ENCODE data around the gene DST.

DST gene

DNA sequence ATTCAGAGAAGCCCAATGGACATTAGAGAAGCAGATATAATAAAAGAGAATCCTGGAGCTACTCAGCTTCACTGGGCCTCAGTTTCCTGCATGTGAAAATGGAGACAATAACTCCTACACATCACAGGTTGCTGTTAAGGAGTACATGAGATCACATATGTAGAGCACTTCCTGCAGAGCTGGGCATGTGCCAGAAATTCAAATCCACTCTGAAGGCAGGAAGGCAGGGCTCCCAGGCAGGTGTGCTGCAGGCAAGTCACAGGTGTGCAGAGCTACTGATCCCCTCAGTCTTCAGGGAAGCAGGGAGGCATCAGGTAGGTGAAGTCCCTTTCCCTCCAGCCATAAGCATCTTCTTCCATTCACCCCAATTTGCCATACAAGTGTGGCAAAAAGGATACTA lies 48.0 kb downstream of the DST start:
- Histone ChIP-seq H3K27me3 (replicated peaks) (no peaks in the 10 kb centered on the region), H3K27ac (no peak overlapping the region), H3K36me3 (replicated peaks) (peaks cover 41% of the 10 kb centered on the region), H3K4me3 (ENCODE audit: low read depth, low read length) (no peak overlapping the region)
- TF ChIP-seq, protein P1, sequence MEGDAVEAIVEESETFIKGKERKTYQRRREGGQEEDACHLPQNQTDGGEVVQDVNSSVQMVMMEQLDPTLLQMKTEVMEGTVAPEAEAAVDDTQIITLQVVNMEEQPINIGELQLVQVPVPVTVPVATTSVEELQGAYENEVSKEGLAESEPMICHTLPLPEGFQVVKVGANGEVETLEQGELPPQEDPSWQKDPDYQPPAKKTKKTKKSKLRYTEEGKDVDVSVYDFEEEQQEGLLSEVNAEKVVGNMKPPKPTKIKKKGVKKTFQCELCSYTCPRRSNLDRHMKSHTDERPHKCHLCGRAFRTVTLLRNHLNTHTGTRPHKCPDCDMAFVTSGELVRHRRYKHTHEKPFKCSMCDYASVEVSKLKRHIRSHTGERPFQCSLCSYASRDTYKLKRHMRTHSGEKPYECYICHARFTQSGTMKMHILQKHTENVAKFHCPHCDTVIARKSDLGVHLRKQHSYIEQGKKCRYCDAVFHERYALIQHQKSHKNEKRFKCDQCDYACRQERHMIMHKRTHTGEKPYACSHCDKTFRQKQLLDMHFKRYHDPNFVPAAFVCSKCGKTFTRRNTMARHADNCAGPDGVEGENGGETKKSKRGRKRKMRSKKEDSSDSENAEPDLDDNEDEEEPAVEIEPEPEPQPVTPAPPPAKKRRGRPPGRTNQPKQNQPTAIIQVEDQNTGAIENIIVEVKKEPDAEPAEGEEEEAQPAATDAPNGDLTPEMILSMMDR (IDR thresholded peaks at IDR 0.05; ENCODE audit: low read depth, low read length, missing control alignments) = no peak
- DNase-seq = no peak
- in situ Hi-C loops (cut with HindIII; ENCODE audit: low pct_ligation_motif_present, low sequenced_read_pairs) = no loop called here

DNA sequence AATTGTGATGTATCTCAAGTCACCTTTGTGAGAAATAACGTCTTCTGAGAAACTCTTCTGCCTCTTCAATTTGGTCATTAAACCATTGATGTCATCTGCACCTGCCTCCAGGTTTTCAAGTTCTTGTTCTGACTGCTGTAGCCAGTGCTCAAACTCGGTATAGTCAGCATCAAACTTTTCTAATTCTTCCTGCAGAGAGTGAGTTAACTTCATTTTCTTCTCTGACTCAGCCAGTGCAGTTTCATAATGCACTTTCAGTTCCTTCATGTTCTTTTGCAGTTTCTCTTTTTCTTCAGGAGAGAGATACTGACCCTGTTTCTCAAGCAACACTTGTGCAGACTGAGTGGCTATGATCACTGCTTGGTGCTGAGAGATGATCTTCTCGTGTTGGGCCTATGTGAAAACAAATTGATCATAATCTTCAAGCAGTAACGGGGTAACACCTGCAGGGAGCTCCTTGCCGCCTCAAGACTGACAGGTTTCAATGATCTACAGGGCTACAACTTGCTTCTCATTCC lies 48.8 kb downstream of the DST start:
- H3K36me3 ChIP-seq (replicated peaks) = peaks cover 41% of the 10 kb centered on the region
- no peak overlapping the region for H3K27ac ChIP-seq
- H3K4me3 ChIP-seq (ENCODE audit: low read depth, low read length) = no peak overlapping the region
- in situ Hi-C loops (cut with HindIII; ENCODE audit: low pct_ligation_motif_present, low sequenced_read_pairs) = no loop called here
- TF ChIP-seq, protein P1 (IDR thresholded peaks at IDR 0.05; ENCODE audit: low read depth, low read length, missing control alignments) = no peak
- no peaks in the 10 kb centered on the region for H3K27me3 ChIP-seq (replicated peaks)
- DNase-seq = no peak

DNA sequence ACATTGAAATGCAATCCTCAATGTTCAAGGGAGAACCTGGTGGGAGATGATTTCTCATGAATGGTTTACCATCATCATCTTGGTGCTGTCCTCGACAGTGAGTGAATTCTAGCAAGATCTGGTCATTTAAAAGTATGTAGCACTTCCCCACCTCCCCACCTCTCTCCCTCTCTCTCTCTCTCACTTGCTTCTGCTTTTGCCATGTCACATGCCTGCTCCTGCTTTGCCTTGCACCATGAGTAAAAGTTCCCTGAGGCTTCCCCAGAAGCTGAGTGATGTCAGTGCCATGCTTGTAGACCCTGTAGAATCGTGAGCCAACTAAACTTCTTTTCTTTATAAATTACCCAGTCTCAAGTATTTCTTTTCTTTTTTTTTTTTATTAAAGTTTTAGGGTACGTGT lies 60.5 kb downstream of the DST start:
- no peaks in the 10 kb centered on the region for H3K27me3 ChIP-seq (replicated peaks)
- TF ChIP-seq, protein P1 (IDR thresholded peaks at IDR 0.05; ENCODE audit: low read depth, low read length, missing control alignments) = no peak
- in situ Hi-C loops (cut with HindIII; ENCODE audit: low pct_ligation_motif_present, low sequenced_read_pairs) = no loop called here
- peaks cover 16% of the 10 kb centered on the region for H3K36me3 ChIP-seq (replicated peaks)
- DNase-seq = no peak
- no peak overlapping the region for H3K27ac ChIP-seq
- no peak overlapping the region for H3K4me3 ChIP-seq (ENCODE audit: low read depth, low read length)

DNA sequence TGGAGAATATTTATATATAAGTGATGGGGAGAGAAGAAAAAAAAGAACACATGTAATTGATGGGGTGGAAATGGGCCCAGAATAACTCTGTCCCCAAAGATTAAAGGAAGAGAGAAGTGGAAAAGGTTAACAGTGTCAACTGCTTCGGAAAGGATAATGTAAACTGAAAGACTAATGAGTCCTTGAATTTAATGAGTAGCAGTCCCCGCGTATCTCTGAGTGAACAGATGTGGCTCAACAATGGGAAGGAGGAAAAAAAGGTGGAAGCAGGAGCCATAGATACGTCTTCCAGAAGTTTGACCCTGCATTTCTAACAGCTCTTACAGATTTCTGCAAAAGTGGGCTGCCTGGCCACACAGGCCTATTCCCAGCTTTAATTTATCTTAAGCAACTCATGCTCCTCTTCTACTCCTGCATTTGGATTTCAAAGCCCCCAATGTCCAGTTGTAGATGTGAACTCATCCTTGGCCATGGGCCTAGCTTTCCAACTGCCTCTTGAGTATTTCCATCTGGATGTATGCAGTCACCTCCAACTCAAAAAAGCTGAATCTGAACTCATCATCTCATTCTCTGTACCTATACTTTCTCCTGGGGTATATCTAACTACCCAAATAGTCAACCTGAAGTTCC lies 61.3 kb downstream of the DST start:
- no peak overlapping the region for H3K4me3 ChIP-seq (ENCODE audit: low read depth, low read length)
- TF ChIP-seq, protein P1 (IDR thresholded peaks at IDR 0.05; ENCODE audit: low read depth, low read length, missing control alignments) = no peak
- peaks cover 17% of the 10 kb centered on the region for H3K36me3 ChIP-seq (replicated peaks)
- no peaks in the 10 kb centered on the region for H3K27me3 ChIP-seq (replicated peaks)
- no peak overlapping the region for H3K27ac ChIP-seq
- in situ Hi-C loops (cut with HindIII; ENCODE audit: low pct_ligation_motif_present, low sequenced_read_pairs) = no loop called here
- DNase-seq = no peak

DNA sequence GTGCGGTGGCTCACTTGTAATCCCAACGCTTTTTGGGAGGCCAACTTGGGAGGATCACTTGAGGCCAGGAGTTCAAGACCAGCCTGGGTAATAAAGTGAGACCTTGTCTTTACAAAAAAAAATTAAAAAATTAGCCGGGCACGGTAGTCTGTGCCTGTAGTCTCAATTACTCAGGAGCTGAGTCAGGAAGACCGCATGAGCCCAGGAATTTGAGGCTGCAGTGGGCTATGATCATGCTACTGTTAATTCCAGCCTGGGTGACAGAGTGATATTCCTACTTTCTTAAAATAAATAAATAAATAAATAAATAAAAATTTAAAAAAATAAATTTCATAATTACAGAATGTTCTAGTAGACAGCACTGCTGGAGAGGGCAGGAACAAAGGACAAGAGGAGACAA lies 62.4 kb downstream of the DST start:
- no peak overlapping the region for H3K4me3 ChIP-seq (ENCODE audit: low read depth, low read length)
- H3K36me3 ChIP-seq (replicated peaks) = peaks cover 17% of the 10 kb centered on the region
- H3K27ac ChIP-seq = no peak overlapping the region
- no peaks in the 10 kb centered on the region for H3K27me3 ChIP-seq (replicated peaks)
- TF ChIP-seq, protein P1 (IDR thresholded peaks at IDR 0.05; ENCODE audit: low read depth, low read length, missing control alignments) = no peak
- DNase-seq = no peak
- in situ Hi-C loops (cut with HindIII; ENCODE audit: low pct_ligation_motif_present, low sequenced_read_pairs) = no loop called here
